ENCODE results near the gene SPRN.
"Not testable (repeated sequence)": the region's sequence is repeated elsewhere in the genome, so short reads cannot be mapped to it uniquely, and the experiment has no call there.

Gene SPRN

DNA sequence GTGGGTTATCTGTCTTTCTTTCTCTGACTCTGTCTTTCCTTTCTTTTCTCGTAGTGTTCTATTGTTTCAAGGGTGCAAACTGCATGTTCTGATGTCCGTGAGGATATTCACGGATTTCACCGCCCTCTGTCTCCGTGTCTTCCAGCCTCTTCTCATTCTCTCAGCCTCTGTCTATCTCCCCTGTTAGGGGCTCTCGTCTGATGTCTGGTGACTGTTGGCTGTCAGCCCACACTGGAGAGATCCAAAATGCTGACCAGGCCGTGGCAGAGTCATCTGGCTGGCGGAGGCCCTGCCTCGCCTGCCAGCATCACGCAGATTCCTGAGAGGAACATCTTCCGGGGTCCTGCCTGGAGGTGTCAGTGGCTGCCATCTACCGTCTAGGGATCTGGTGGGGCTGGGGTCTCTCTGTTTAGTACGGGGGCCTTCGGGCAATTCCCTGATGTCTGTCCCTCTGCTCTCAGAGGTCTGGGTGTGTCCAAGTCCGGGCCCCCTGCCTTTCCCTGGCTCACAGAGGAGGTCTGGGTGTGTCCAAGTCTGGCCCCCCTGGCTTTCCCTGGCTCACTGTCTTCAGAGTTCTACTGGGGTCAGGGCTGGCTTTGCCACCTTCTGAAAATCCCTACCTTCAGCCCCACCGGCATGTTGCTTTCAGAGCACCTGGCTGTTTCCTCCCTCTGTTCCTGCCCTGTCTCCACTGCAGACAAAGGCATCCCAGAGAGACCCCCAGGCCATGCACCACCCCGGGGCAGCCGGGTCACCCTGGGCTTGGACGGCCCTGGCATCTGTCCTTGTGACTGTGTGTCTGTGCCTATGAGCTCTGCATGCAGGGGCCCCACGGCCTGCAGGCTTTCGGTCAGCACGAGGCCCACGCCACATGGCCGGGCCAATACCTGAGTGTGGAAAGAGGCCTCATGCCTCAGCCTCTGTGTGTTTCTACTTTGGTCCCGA lies 15.4 kb upstream of the SPRN start:
- DNase-seq = no peak

DNA sequence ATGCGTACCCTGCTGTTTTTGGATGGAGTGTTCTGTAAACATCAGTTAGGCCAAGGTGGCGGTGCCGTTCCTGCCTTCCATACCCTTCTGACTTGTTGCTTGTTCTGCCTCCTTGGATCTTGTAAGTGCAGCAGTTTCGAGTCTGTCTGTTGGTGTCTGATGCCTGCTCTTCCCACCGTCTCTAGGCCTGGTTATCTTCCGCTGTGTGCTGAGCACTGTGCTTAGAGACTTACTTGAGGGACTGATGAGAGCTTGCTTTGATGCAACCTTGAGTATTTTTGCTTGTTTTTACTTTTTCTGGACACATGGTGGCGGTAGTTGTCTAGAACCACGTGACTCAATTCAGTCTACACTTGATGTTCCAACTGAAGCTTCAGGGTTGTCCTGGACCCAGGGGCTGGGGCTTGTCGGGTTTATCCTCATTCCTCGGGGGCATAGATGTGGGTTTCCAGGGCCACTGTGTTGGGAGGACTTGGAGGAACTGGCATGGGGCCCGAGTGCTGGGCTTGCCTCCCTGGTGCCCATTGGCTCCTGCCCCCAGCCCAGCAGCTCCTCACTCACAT lies 14.4 kb upstream of the SPRN start:
- no peak for DNase-seq

DNA sequence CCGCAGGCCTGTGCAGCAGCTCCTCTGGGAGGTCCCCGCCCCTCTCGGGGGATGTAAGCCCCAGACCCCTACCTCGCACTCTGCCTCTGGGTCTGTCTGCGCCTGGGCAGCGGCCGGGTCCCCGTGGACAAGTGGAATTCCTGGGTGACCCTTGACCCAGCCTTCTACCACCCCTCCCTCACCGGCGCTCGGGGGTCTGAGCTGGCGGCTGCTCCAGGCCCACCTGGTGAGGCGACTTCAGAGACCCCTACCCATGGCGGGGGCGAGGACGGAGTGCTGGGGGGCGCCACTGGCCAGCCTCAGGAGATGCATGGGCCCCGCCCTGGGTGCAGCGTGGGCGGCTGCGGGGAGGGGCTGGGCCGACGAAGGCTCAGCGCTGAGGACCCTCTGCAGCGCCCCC lies 8.4 kb upstream of the SPRN start:
- DNase-seq = not testable (repeated sequence)

DNA sequence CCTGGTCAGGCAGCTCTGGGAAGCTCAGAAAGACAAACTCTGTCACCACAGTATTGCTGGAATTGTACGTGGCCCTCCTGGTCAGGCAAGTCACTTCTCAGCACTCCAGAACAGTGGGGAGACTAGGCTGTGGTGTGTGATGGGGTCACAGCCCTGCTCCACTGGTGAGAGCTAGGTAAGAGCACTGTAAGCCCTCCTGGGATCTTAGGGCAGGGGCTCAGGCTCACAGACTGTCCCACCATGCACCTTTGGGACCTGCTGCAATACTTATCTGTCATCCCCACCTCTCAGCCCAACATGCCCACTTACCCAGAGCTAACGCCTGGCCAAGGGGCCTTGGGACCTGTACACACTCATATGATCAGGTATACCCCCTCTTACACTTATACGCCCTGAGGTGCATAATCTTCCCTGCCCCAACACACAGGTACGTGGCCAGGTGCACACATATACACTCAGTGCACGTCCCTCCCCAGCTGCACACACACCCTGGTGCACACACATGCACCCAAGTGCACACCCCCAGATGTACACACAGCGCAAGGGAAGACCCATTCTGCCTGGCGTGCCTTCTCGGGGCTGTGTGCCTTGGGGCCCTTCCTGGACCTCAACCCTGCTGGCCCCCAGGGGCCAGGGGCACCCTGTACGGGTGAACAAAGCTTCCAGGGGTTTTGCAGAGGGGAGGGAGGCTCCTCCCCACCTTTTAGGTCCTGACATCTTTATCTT lies 7.6 kb upstream of the SPRN start:
- DNase-seq = not testable (repeated sequence)

GRCh38 chr10:133429571-133429970 lies 5.1 kb upstream of the SPRN start:
- not testable (repeated sequence) for DNase-seq

- not testable (repeated sequence) for DNase-seq
Observed at GRCh38 chr10:133424102-133424501, 323 bp downstream of the SPRN start.

GRCh38 chr10:133422807-133423771 lies 1.3 kb downstream of the SPRN start:
- no peak for DNase-seq

DNA sequence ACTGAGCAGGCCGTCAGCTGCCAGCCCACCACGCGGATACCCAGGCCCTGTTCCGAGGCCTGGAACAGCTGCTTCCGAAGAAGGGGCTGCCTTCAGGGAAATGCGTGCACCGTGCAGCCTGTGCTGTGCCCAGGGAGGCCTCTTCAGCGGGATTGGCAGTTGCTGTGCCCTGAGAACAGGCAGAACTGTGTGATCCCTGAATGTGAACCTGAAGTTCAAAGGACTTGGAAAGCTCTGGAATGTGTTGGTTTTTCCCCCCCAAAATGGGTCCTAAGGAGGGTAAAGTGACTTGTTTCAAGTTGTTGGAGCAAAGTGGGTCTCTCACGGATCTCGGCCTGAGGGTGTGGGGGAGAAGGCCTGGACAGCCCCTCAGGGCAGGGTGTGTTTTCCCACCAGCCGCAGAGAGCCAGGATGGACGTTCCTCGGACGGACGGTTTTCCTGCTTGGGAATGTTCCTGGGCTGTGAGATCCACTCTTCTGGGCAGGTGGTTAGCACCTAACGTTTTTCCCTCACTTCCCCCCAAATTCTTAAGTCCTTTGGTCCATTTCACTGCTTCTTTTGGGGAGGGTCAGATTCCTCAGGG lies 2.1 kb downstream of the SPRN start:
- DNase-seq = no peak

- no peak for DNase-seq
Observed at GRCh38 chr10:133421336-133422222, 2.8 kb downstream of the SPRN start.

GRCh38 chr10:133420579-133420978 lies 3.8 kb downstream of the SPRN start:
- DNase-seq = no peak

DNA sequence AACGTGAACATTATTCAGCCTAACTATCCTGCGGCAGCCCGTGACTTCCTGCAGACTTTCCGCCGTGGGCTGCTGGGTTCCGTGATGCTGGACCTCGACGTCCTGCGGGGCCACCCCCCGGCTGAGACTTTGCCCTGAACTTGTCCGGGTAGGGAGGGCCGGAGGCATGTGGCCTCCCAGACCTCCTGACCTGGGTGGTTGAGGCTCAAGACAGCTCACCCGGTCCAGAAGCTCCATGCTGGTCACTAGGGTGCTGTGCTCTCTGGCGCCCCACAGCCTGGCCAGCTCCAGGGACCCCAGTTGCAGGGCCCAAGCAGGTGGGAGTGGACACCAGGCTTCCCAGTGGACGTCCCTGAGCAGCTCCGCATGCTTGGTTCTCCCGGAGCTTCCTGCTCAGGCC lies 4.4 kb downstream of the SPRN start:
- no peak for DNase-seq

- DNase-seq = no peak
Observed at GRCh38 chr10:133419211-133419950, 5.0 kb downstream of the SPRN start.

DNA sequence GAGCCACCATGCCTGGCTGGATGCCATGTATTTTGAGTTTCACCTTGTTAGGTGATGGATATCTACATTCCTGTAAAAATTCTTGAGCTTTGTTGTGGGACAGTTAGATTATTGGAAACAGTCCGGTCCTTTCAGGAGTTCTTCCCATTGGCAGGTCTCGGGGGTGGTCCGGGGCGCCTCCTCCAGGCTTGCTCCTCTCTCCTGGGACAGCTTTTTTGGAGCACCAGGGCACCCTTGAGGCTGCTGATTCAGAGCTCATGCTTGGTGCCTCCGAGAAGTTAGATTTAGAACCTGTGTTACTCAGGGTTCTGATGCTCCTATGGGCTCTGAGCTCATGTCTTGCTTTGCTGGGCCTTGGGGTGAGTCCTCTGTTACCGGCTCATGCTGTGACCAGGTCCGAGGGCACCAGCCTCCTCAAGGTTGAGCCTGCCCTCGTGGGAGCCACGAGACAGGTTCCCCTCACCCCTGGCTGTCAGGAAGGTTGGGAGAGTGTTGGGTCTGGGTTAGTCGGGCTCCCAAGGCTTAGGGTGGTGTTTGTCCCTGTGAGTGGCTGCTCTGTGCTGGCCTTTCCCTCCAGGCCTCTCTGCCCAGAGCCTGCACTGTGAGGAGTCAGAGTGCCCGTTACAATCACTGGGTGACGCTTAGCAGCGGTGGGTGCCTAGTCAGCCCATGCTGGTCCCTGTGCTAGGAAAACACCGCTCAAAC lies 6.0 kb downstream of the SPRN start:
- no peak for DNase-seq

- no peak for DNase-seq
Observed at GRCh38 chr10:133415752-133416151, 8.7 kb downstream of the SPRN start.

- not testable (repeated sequence) for DNase-seq
Observed at GRCh38 chr10:133414401-133414800, 10.0 kb downstream of the SPRN start.

DNA sequence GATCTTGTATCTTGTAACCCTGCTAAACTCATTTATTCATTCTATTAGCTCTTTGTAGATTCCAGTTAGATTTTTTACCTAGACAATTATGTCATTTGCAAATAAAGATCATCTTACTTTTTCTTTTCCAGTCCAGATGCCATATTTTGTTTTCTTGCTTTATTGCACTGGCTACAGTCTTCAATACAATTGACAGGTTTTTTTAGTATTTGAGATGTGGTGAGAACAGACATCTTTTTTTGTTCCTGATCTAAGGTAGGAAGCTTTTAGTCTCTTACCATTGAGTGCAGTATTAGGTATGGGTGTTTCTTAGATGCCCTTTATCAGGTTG lies 12.1 kb downstream of the SPRN start:
- DNase-seq = no peak

DNA sequence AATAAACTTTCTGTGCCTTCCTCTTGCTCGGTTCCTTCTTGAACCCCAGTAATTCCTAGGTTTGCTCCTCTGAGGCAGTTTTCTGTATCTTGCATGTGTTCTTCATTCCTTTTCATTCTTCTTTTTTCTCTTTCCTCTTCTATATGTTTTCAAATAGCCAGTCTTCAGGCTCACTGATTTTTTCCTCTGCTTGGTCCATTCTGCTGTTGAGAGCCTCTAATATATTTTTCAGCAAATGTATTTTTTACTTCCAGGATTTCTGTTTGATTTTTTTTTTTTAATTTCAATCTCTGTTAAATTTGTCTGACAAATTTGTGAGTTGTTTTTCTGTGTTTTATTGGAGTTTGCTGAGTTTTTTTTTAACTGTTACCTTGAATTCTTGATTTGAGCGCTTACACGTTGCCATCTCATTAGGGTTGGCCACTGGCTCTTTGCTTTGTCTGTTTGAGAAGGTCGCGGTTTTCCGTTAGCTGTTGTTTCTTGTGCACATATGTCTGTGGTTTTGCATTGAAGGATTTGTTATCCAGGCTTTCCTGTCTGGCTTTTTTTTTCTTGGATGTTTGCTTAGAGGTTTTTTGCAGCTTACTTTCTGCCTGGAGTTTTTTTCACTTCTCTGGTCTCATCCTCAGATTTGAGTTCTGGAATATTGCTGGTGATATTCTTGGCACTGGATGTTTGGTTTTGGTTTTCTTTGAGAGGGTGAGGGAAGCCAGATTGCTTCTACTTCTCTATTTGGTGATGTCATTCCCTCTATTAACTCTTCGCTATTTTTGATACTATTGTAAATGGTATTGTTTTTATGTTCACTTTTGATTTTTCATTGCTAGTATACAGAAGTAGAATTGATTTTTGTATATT lies 12.7 kb downstream of the SPRN start:
- no peak for DNase-seq

DNA sequence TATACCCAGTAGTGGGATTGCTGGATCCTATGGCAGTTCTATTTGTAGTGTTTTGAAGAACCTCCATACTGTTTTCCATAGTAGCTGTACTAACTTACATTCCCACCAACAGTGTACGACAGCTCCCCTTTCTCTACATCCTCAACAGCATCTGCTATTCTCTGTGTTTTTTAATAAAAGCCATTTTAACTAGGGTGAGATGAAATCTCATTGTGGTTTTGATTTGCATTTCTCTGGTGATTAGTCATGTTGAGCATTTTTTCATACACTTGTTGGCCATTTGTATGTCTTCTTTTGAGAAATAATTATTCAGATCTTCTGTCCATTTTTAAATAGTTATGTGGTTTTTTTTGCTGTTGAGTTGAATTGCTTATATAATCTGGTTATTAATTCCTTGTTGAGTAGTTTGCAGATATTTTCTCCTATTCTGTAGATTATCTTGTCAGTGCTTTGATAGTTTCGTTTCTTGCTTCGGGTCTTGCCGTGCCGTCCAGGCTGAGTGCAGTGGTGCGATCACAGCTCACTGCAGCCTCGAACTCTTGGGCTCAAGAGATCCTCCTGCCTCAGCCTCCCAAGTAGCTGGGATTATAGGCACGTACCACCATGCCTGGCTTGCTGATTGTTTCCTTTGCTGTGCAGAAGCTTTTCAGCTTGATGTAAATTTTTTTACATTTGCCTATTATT lies 18.4 kb downstream of the SPRN start:
- no peak for DNase-seq
